DOHH2 (cell line): ENCODE data around the gene ARL8A.

ENCODE experiments used
- H3F3A ChIP-seq: fragments of 200-600 bp; sonication (generic), shearing (Covaris generic); 2 replicates; pipeline ENCODE4 v1.6.0; 2016; ENCODE audit warnings: antibody characterized with exemption, mild to moderate bottlenecking; ENCODE audit not compliant: control insufficient read depth, insufficient read depth
- H3K27ac ChIP-seq: fragments of 200-600 bp; sonication (generic); 2 replicates; pipeline ENCODE4 v1.5.1; 2014; ENCODE audit warnings: low read depth, mild to moderate bottlenecking, low read length, moderate library complexity
- H3K27me3 ChIP-seq: fragments of 200-600 bp; sonication (generic); 2 replicates; pipeline ENCODE4 v1.6.1; 2014; ENCODE audit warnings: mild to moderate bottlenecking, low read length, mixed read lengths; ENCODE audit not compliant: control insufficient read depth
- H3K36me3 ChIP-seq: fragments of 200-600 bp; sonication (generic); 2 replicates; pipeline ENCODE4 v1.6.1; 2014; ENCODE audit warnings: mild to moderate bottlenecking, low read length, moderate library complexity, mixed read lengths; ENCODE audit not compliant: control insufficient read depth
- H3K4me1 ChIP-seq: fragments of 200-600 bp; sonication (generic); 2 replicates; pipeline ENCODE4 v1.6.1; 2014; ENCODE audit warnings: mild to moderate bottlenecking, low read length, mixed read lengths; ENCODE audit not compliant: control insufficient read depth
- H3K4me2 ChIP-seq: fragments of 200-600 bp; sonication (generic); 2 replicates; pipeline ENCODE4 v1.6.0; 2014; ENCODE audit warnings: mild to moderate bottlenecking, low read length, moderate library complexity
- H3K4me3 ChIP-seq: fragments of 200-600 bp; sonication (generic); 2 replicates; pipeline ENCODE4 v1.5.1; 2014; ENCODE audit warnings: mild to moderate bottlenecking, low read length, mixed read lengths
- H3K79me2 ChIP-seq: fragments of 200-600 bp; sonication (generic); 2 replicates; pipeline ENCODE4 v1.6.1; 2014; ENCODE audit warnings: mild to moderate bottlenecking, low read length, mixed read lengths; ENCODE audit not compliant: control insufficient read depth
- H3K9me2 ChIP-seq: fragments of 200-600 bp; sonication (generic); replicated peaks from 2 replicates; pipeline ENCODE4 v1.6.1; 2014; ENCODE audit warnings: mild to moderate bottlenecking, low read length, mixed read lengths; ENCODE audit not compliant: control insufficient read depth
- H3K9me3 ChIP-seq: fragments of 200-600 bp; sonication (generic); 2 replicates; pipeline ENCODE4 v1.6.1; 2014; ENCODE audit warnings: antibody characterized with exemption, low read length, mixed read lengths; ENCODE audit not compliant: control insufficient read depth, insufficient read depth
- H4K20me1 ChIP-seq: fragments of 200-600 bp; sonication (generic); 2 replicates; pipeline ENCODE4 v1.6.0; 2014; ENCODE audit warnings: low read depth, mild to moderate bottlenecking, antibody characterized with exemption, low read length, moderate library complexity; ENCODE audit not compliant: control insufficient read depth, insufficient read depth
- EZH2phosphoT487 ChIP-seq: fragments of 200-600 bp; sonication (generic); IDR thresholded peaks from 2 replicates; pipeline ENCODE4 v1.6.1; 2017; ENCODE audit warnings: borderline replicate concordance, mild to moderate bottlenecking, antibody characterized with exemption, low read length, moderate library complexity, mixed read lengths
- TF ChIP-seq, protein P1 (sequence below): fragments of 200-600 bp; sonication (generic); IDR thresholded peaks from one replicate; pipeline ENCODE4 v1.5.1; 2014; ENCODE audit warnings: antibody characterized with exemption, mild to moderate bottlenecking, low read depth, low read length; ENCODE audit not compliant: poor library complexity, severe bottlenecking

ARL8A gene

DNA sequence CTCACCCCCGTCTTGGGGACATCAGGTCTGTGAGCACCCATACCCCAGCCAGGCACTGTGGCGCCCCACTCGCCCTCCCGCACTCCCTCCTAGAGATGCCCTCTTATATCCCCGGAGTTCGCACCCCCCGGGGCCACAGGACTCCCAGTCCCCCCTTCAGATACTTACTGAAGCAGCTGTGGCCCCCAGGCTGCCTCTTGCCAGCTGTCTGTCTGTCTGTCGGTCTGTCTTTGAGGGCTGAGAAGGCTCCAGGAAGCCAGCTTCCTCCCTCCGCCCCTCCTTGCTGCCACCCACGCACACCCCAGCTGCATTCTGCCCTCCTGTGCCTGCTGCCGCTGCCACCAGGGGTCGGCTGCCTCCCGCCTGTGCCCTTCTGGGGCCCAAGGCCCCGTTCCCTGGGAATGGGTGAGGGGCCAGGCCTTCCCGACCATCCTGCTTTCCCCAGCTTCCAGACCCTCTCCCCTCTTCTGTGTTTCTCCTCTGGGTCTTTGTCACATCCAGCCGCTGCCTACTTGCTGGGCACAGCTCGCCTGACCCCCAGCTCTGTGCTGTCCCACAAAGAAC lies 15.9 kb upstream of the ARL8A start, which contains the start of gene PTPN7:
Gene PTPN7, minus strand, starts transcription at position 226 of the 564 bp plus-strand sequence. CDS start 1,200 bp downstream, outside the sequence.
- H3K27ac ChIP-seq: peak within 1 kb of the TSS; percentile 92
- H3F3A ChIP-seq: peaks cover 24% of the 10 kb centered on the region
- TF ChIP-seq EZH2phosphoT487: no peak
- TF ChIP-seq, protein P1, sequence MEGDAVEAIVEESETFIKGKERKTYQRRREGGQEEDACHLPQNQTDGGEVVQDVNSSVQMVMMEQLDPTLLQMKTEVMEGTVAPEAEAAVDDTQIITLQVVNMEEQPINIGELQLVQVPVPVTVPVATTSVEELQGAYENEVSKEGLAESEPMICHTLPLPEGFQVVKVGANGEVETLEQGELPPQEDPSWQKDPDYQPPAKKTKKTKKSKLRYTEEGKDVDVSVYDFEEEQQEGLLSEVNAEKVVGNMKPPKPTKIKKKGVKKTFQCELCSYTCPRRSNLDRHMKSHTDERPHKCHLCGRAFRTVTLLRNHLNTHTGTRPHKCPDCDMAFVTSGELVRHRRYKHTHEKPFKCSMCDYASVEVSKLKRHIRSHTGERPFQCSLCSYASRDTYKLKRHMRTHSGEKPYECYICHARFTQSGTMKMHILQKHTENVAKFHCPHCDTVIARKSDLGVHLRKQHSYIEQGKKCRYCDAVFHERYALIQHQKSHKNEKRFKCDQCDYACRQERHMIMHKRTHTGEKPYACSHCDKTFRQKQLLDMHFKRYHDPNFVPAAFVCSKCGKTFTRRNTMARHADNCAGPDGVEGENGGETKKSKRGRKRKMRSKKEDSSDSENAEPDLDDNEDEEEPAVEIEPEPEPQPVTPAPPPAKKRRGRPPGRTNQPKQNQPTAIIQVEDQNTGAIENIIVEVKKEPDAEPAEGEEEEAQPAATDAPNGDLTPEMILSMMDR: peak; percentile 66
- H3K9me3 ChIP-seq: no peaks in the 10 kb centered on the region
- H3K9me2 ChIP-seq: no peaks in the 10 kb centered on the region
- peaks cover 39% of the 10 kb centered on the region for H3K79me2 ChIP-seq
- H3K36me3 ChIP-seq: peaks cover 49% of the 10 kb centered on the region
- H3K4me3 ChIP-seq: peak within 1 kb of the TSS; percentile 80
- peaks cover 96% of the 10 kb centered on the region for H3K4me1 ChIP-seq
- peak within 1 kb of the TSS; percentile 88 for H3K4me2 ChIP-seq
- H4K20me1 ChIP-seq: no peaks in the 10 kb centered on the region
- H3K27me3 ChIP-seq: no peaks in the 10 kb centered on the region

DNA sequence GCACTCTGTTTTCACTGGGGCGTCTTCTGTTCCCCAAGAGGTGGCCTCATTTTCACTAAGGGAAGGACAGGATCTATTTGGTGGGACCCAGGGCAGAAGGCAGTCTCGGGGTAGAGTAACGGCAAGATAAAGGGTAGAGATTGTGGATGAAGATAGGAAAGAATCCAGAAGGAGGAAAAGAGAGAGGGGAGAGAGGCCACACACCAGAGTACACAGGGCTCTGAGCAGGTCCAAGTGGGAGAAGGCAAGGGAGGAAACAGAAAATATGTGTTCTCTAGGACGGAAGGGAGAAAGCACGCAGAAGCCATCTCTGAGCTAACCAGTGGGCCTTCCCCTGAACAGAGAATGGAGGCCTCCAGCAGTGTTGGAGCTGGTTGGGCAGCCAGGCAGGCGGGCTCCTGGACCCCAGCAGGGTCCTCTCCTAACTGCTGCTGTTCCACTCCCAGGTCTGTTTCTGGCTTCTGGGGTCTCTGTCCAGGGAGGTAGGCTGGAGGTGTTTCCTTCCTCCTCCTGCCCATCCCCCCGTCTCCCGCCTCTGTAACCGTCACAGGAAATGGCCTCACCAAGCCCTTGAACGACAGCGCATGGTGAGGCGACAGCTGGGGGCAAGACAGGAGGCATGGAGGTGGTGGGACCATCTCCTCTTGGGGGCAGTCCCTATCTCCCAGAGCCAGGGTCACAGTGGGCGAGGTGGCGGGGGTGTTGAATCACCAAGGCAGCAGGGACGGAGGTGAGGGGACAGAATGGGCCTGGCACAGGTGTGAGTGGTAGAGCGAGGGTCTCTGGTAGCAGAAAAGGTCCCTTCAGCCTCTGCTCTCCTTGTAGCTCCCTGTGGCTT lies 15.2 kb upstream of the ARL8A start:
- H3K4me3 ChIP-seq: peak overlapping the region; percentile 80
- H3K36me3 ChIP-seq: peaks cover 56% of the 10 kb centered on the region
- H3F3A ChIP-seq: peaks cover 27% of the 10 kb centered on the region
- no peaks in the 10 kb centered on the region for H4K20me1 ChIP-seq
- H3K79me2 ChIP-seq: peaks cover 39% of the 10 kb centered on the region
- H3K27me3 ChIP-seq: no peaks in the 10 kb centered on the region
- peak overlapping the region; percentile 92 for H3K27ac ChIP-seq
- TF ChIP-seq, protein P1: no peak
- TF ChIP-seq EZH2phosphoT487: no peak
- H3K9me3 ChIP-seq: no peaks in the 10 kb centered on the region
- H3K4me1 ChIP-seq: peaks cover 96% of the 10 kb centered on the region
- peak overlapping the region; percentile 88 for H3K4me2 ChIP-seq
- no peaks in the 10 kb centered on the region for H3K9me2 ChIP-seq

DNA sequence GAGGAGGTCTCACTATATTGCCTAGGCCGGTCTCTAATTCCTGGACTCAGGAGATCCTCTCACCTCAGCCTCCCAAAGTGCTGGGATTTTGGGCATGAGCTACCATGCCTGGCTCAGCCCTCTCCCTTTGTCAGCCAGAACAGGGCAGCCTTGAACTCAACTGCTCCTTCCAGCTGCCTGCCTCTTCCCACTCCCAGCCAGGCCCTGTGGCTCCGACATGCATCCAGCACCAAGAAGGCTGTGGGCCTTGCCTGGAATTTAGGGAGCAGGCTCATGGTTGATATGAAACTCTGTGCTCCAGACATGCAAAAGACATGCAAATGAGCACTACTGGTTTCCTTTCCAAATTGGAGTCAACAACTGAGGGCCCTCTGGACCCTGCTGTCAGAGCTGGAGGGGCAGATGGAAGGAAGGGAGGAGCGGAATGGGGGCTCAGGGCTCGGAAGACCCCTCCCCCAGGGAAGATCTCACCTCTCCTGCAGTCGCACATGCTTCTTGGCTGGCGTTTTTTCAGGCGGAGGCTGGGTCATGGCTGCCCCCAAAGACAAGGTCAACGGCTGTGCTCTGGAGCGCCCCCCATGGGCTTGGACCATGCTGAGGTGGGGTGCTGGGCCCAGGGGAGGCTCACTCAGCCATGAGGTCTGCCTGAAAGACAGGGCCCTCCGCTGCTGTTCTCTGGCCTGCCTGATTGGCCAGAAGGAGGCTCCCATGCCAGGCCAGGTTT lies 14.4 kb upstream of the ARL8A start:
- peaks cover 64% of the 10 kb centered on the region for H3K36me3 ChIP-seq
- peaks cover 91% of the 10 kb centered on the region for H3K4me1 ChIP-seq
- no peak for TF ChIP-seq EZH2phosphoT487
- TF ChIP-seq, protein P1: peak; percentile 94
- peak overlapping the region; percentile 92 for H3K27ac ChIP-seq
- H3F3A ChIP-seq: peaks cover 27% of the 10 kb centered on the region
- no peaks in the 10 kb centered on the region for H3K27me3 ChIP-seq
- peak overlapping the region; percentile 88 for H3K4me2 ChIP-seq
- no peaks in the 10 kb centered on the region for H3K9me3 ChIP-seq
- H4K20me1 ChIP-seq: no peaks in the 10 kb centered on the region
- peaks cover 39% of the 10 kb centered on the region for H3K79me2 ChIP-seq
- no peaks in the 10 kb centered on the region for H3K9me2 ChIP-seq
- peak overlapping the region; percentile 80 for H3K4me3 ChIP-seq
